Stimulated activated CD4-positive, alpha-beta T cell treated with anti-CD3 and anti-CD28 coated beads, Interleukin-4, amount 100 ng/mL, for 48 hours (primary cell): ENCODE measurements around the gene ZDHHC14.
"Not testable (repeated sequence)": the region's sequence is repeated elsewhere in the genome, so short reads cannot be mapped to it uniquely, and the experiment has no call there.

Experiments used
- DNase-seq, 2 donors: peaks; one replicate each; pipeline ENCODE4 v3.0.0-alpha.2; 2020; ENCODE audit warnings: low read depth in 2 of 2

ZDHHC14 gene

GRCh38 chr6:157685596-157686280 lies 304.7 kb downstream of the ZDHHC14 start:
- no peak for DNase-seq

- no peak for DNase-seq
Observed at GRCh38 chr6:157688275-157688959, 307.4 kb downstream of the ZDHHC14 start.

GRCh38 chr6:157688960-157689599 lies 308.1 kb downstream of the ZDHHC14 start:
- DNase-seq: no peak

DNA sequence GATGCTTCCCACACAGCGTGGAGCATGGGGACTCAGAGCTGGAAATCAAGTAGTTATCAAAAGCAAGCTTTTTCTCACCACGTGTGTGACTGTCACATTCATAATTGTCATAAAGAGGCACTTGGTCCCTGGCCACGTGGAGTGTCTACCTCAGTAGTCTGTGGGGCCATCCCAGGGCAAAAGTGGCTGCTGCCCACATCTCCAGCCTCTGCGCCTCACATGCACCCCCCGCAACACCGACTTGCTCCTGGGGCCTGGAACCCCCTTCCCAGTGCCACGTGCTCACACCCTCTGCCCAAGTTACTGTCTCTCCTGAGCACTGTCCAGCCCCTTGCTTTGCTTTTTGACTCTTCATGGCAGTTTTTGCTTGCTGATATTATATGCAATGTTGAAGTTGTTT lies 308.9 kb downstream of the ZDHHC14 start:
- DNase-seq: no peak

GRCh38 chr6:157690441-157691210 lies 309.6 kb downstream of the ZDHHC14 start:
- DNase-seq: no peak

DNA sequence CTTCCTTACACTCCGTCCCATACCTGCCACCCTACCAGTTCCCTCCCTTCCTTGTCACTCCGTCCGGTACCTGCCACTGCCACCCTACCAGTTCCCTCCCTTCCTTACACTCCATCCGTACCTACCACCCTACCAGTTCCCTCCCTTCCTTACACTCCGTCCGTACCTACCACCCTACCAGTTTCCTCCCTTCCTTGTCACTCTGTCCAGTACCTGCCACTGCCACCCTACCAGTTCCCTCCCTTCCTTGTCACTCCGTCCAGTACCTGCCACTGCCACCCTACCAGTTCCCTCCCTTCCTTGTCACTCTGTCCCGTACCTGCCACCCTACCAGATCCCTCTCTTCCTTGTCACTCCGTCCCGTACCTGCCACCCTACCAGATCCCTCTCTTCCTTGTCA lies 310.6 kb downstream of the ZDHHC14 start:
- not testable (repeated sequence) for DNase-seq

GRCh38 chr6:157693867-157694266 lies 312.9 kb downstream of the ZDHHC14 start:
- DNase-seq: no peak

GRCh38 chr6:157695301-157696040 lies 314.5 kb downstream of the ZDHHC14 start:
- DNase-seq: no peak

- no peak for DNase-seq
Observed at GRCh38 chr6:157699777-157700636, 319.0 kb downstream of the ZDHHC14 start.

- DNase-seq: not testable (repeated sequence)
Observed at GRCh38 chr6:157706351-157706750, 325.4 kb downstream of the ZDHHC14 start.

- no peak for DNase-seq
Observed at GRCh38 chr6:157706883-157707282, 325.9 kb downstream of the ZDHHC14 start.

DNA sequence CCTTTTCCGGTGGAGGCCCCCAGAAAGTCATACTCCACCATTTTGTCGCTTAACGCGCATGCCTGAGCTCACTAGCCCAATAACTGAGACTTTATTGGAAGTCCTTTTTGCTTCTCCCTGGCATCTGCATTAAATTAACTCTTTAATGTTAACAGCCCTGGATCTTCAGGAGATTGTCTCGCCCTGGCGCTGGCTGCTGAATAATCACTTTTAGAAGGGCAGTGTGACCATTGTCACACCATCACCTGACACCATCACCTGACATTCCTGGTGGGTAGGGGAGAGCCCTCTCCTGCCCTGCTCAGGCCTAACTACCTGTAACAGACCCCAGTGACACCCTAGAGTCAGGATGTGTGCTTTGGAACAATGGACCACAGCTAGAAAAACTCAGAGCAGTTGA lies 326.6 kb downstream of the ZDHHC14 start:
- DNase-seq: no peak

DNA sequence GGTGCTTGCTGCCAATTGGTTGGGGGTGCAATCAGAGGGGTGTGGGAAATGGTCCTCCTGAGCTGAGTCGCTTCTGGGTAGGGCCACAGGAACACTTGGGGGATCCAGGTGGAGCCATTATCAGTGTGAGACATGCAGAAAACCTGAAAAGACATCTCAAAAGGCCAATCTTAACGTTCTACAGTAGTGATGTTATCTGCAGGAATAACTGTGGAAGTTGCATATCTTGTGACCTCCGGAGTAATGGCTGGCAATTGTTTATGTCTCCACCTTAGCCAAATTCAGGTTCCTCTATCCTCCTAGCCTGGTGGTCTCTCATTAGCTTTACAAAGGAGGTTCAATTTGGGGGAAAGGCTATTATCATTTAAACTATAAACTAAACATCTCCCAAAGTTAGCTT lies 327.2 kb downstream of the ZDHHC14 start:
- no peak for DNase-seq

DNA sequence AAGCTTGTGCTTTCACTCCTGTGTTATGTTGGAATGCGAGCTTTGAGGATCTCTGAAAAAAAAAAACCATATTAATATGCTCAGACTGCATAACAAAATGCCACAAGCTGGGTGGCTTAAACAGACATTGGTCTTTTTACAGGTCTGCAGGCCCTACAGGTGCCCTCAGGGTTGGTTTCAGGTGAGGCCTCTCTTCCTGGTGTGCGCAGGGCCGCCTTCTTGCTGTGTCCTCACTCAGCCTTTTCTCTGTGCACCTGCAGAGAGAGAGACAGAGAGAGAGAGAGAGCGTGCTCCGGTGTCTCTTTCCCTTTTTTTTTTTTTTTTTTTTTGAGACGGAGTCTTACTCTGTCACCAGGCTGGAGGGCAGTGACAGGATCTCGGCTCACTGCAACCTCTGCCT lies 327.9 kb downstream of the ZDHHC14 start:
- no peak for DNase-seq

- DNase-seq: no peak
Observed at GRCh38 chr6:157709555-157709954, 328.6 kb downstream of the ZDHHC14 start.

DNA sequence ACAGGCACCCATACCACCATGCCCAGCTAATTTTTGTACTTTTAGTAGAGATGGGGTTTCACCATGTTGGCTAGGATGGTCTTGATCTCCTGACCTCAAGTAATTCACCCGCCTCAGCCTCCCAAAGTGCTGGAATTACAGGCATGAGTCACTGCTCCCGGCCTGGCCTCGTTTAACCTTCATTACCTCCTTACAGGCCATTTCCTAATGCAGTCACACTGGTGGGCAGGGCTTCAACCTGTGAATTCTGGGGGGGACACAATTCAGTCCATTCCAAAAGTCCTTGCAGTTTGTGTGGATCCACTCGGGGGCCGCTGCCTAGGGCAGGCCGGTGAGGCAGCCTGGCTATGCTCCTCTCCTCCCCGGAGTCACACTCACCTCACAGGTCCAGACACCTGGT lies 329.6 kb downstream of the ZDHHC14 start:
- DNase-seq: no peak

- DNase-seq: no peak
Observed at GRCh38 chr6:157711060-157711459, 330.1 kb downstream of the ZDHHC14 start.

- DNase-seq: no peak
Observed at GRCh38 chr6:157712585-157713295, 331.8 kb downstream of the ZDHHC14 start.

GRCh38 chr6:157713451-157714152 lies 332.6 kb downstream of the ZDHHC14 start:
- DNase-seq: no peak
